COLO829 (cell line): ENCODE results near the gene SMAD5.

Experiments
- DNase-seq: peaks from one replicate; pipeline ENCODE4 v3.0.0; 2012; ENCODE audit warnings: low spot score

The SMAD5 gene

GRCh38 chr5:136197462-136198142 lies 65.0 kb downstream of the SMAD5 start:
- no peak for DNase-seq

GRCh38 chr5:136198453-136198852 lies 65.8 kb downstream of the SMAD5 start:
- no peak for DNase-seq

GRCh38 chr5:136199408-136199807 lies 66.8 kb downstream of the SMAD5 start:
- DNase-seq = no peak

- DNase-seq = no peak
Measured at GRCh38 chr5:136200130-136200529, 67.5 kb downstream of the SMAD5 start.

GRCh38 chr5:136200761-136201160 lies 68.1 kb downstream of the SMAD5 start:
- no peak for DNase-seq

- no peak for DNase-seq
Measured at GRCh38 chr5:136201870-136202269, 69.2 kb downstream of the SMAD5 start.

GRCh38 chr5:136202469-136203205 lies 70.0 kb downstream of the SMAD5 start:
- no peak for DNase-seq

- no peak for DNase-seq
Measured at GRCh38 chr5:136203303-136203922, 70.8 kb downstream of the SMAD5 start.

- peak; percentile 47 for DNase-seq
Measured at GRCh38 chr5:136205061-136205702, 72.5 kb downstream of the SMAD5 start.

- no peak for DNase-seq
Measured at GRCh38 chr5:136205941-136206340, 73.3 kb downstream of the SMAD5 start.

GRCh38 chr5:136206361-136206760 lies 73.7 kb downstream of the SMAD5 start:
- no peak for DNase-seq

GRCh38 chr5:136207631-136208030 lies 75.0 kb downstream of the SMAD5 start:
- DNase-seq = no peak

- no peak for DNase-seq
Measured at GRCh38 chr5:136208916-136209315, 76.3 kb downstream of the SMAD5 start.

GRCh38 chr5:136209346-136209910 lies 76.8 kb downstream of the SMAD5 start:
- no peak for DNase-seq

GRCh38 chr5:136210259-136210658 lies 77.6 kb downstream of the SMAD5 start:
- DNase-seq = no peak

GRCh38 chr5:136211282-136212040 lies 78.8 kb downstream of the SMAD5 start:
- DNase-seq = no peak

- peak; percentile 22 for DNase-seq
Measured at GRCh38 chr5:136212252-136212721, 79.6 kb downstream of the SMAD5 start.

- DNase-seq = no peak
Measured at GRCh38 chr5:136213919-136214493, 81.4 kb downstream of the SMAD5 start.

- DNase-seq = no peak
Measured at GRCh38 chr5:136215812-136216211, 83.2 kb downstream of the SMAD5 start.

GRCh38 chr5:136216230-136216629 lies 83.6 kb downstream of the SMAD5 start:
- DNase-seq = no peak

- DNase-seq = no peak
Measured at GRCh38 chr5:136221340-136221739, 88.7 kb downstream of the SMAD5 start.
